H1 (cell line): ENCODE measurements around the gene EPB41L3. TPM values are rescaled to one million over a fixed set of nuclear protein-coding genes. Genes with fewer than 3 reads are reported as not detected.

Experiments
- BCL11A ChIP-seq, 2 experiments: IDR thresholded peaks; one replicate each; pipeline ENCODE4 v1.6.1; 2011; ENCODE audit warnings: low read depth in 2 of 2, low read length in 2 of 2, mild to moderate bottlenecking in 2 of 2
- polyA plus RNA-seq, 7 experiments: library from polyadenylated mRNA; depleted of rRNA in 3 of 7; stranded (reverse) in 5 of 7; unstranded in 2 of 7; fragments of >200 nt in 5 of 7; fragments of 200-250 nt in 2 of 7; gene quantifications; 1 replicate in 5 of 7; 2 replicates in 1 of 7; 4 replicates in 1 of 7; pipeline versions ENCODE4 v1.2.1 to v1.2.3, GENCODE V29; 2011 to 2013; ENCODE audit warnings: missing spikeins in 2 of 7, mixed read lengths in 2 of 7
- total RNA-seq: library from RNA; stranded (reverse); fragmentation: NEBNext Ultra II Directional; extraction: Animal tissue kit (Norgen Biotek cat#: 25700); gene quantifications from 2 replicates; pipeline ENCODE4 v1.2.1, GENCODE V29; 2021

Gene EPB41L3
- total and polyA plus RNA-seq, 2 of the 8 experiments (the other 6 are each of a cell fraction or from before 2014, with no cell fraction given) = 7.9 to 16.1 TPM

- no peak for TF ChIP-seq BCL11A (IDR thresholded peaks at IDR 0.05; ENCODE audit: low read depth in 2 of 2, low read length in 2 of 2)
Measured at GRCh38 chr18:5498452-5498851, 45.3 kb downstream of the EPB41L3 start (continued).
